ENCODE data around the gene EVI5. TPM values are rescaled to one million over a fixed set of nuclear protein-coding genes. Genes with fewer than 3 reads are reported as not detected.

The EVI5 gene
- total RNA-seq, 2 donors from 2014 or later, result 7.9 to 18.9 TPM

- 87 to 90% methylated on average over 2 of the region's 2 CpGs for WGBS, 2 donors
These were observed 16.6 kb downstream of the EVI5 start for GRCh38 chr1:92768296-92768695.

GRCh38 chr1:92764116-92764515 lies 20.8 kb downstream of the EVI5 start:
- DNase-seq (no peak), ATAC-seq (no peak)
- Histone ChIP-seq H3K36me3 (replicated peaks in 1 of 2; ENCODE audit: insufficient read depth in 1 of 2, low read depth in 2 of 2) (no peaks in the 10 kb centered on the region), H3K27me3 (no peaks in the 10 kb centered on the region), H3K4me3 (no peak overlapping the region), H3K4me1 (no peaks in the 10 kb centered on the region), H3K27ac (no peak overlapping the region), H3K9me3 (no peaks in the 10 kb centered on the region)
- TF ChIP-seq POLR2A (IDR thresholded peaks at IDR 0.05) (no peak), CTCF (IDR thresholded peaks at IDR 0.05) (no peak)
- WGBS, 2 donors, result 64 to 70% methylated on average over 3 of the region's 3 CpGs
- intact Hi-C loops (cut with DNase I), result no loop called here

More at GRCh38 chr1:92768296-92768695, 16.6 kb downstream of the EVI5 start:
- intact Hi-C loops (cut with DNase I), result no loop called here
- no peak for DNase-seq
- no peak overlapping the region for H3K4me3 ChIP-seq
- ATAC-seq, result no peak
- H3K4me1 ChIP-seq, result no peaks in the 10 kb centered on the region
- H3K27ac ChIP-seq, result no peak overlapping the region
- no peaks in the 10 kb centered on the region for H3K9me3 ChIP-seq
- no peaks in the 10 kb centered on the region for H3K27me3 ChIP-seq
- no peaks in the 10 kb centered on the region for H3K36me3 ChIP-seq (replicated peaks in 1 of 2; ENCODE audit: insufficient read depth in 1 of 2, low read depth in 2 of 2)
- no peak for TF ChIP-seq CTCF (IDR thresholded peaks at IDR 0.05)
- no peak for TF ChIP-seq POLR2A (IDR thresholded peaks at IDR 0.05)

GRCh38 chr1:92762355-92762754 lies 22.6 kb downstream of the EVI5 start:
- Histone ChIP-seq H3K36me3 (replicated peaks in 1 of 2; ENCODE audit: insufficient read depth in 1 of 2, low read depth in 2 of 2) (no peaks in the 10 kb centered on the region), H3K4me1 (peaks cover 2% of the 10 kb centered on the region), H3K27me3 (no peaks in the 10 kb centered on the region), H3K4me3 (no peak overlapping the region), H3K27ac (no peak overlapping the region), H3K9me3 (no peaks in the 10 kb centered on the region)
- WGBS, 2 donors, result 68 to 79% methylated on average over 1 of the region's 1 CpG
- no peak for TF ChIP-seq POLR2A (IDR thresholded peaks at IDR 0.05)
- TF ChIP-seq CTCF (IDR thresholded peaks at IDR 0.05), result no peak
- intact Hi-C loops (cut with DNase I), result no loop called here
- DNase-seq (no peak), ATAC-seq (no peak)

GRCh38 chr1:92759361-92759760 lies 25.5 kb downstream of the EVI5 start:
- Histone ChIP-seq H3K36me3 (replicated peaks in 1 of 2; ENCODE audit: insufficient read depth in 1 of 2, low read depth in 2 of 2) (no peaks in the 10 kb centered on the region), H3K9me3 (no peaks in the 10 kb centered on the region), H3K27me3 (no peaks in the 10 kb centered on the region), H3K4me1 (peaks cover 14% of the 10 kb centered on the region), H3K4me3 (no peak overlapping the region), H3K27ac (no peak overlapping the region)
- no peak for ATAC-seq
- TF ChIP-seq CTCF (IDR thresholded peaks at IDR 0.05) (no peak), POLR2A (IDR thresholded peaks at IDR 0.05) (no peak)
- intact Hi-C loops (cut with DNase I), result loop anchor here (10.0 kb wide), 1 partner anchor 65 kb away; no protein-coding TSS in a partner anchor
- 89 to 92% methylated on average over 1 of the region's 1 CpG for WGBS, 2 donors
- DNase-seq, result no peak

- ATAC-seq (no peak), DNase-seq (no peak)
- H3K4me1 ChIP-seq, result peaks cover 14% of the 10 kb centered on the region
- H3K9me3 ChIP-seq, result no peaks in the 10 kb centered on the region
- WGBS, 2 donors, result 93 to 95% methylated on average over 4 of the region's 4 CpGs
- no peaks in the 10 kb centered on the region for H3K36me3 ChIP-seq (replicated peaks in 1 of 2; ENCODE audit: insufficient read depth in 1 of 2, low read depth in 2 of 2)
- no peaks in the 10 kb centered on the region for H3K27me3 ChIP-seq
- no peak for TF ChIP-seq POLR2A (IDR thresholded peaks at IDR 0.05)
- no peak for TF ChIP-seq CTCF (IDR thresholded peaks at IDR 0.05)
- intact Hi-C loops (cut with DNase I), result loop anchor here (10.0 kb wide), 1 partner anchor 68 kb away; no protein-coding TSS in a partner anchor
- H3K27ac ChIP-seq, result peak overlapping the region in 1 of 4 donors; percentile 10
- H3K4me3 ChIP-seq, result no peak overlapping the region
These were observed 28.4 kb downstream of the EVI5 start for GRCh38 chr1:92756537-92756936.

Measured in body of pancreas (tissue), 4 donors.